Endodermal cell (in vitro differentiated cells): ENCODE data around the gene PPM1E. TPM values are rescaled to one million over a fixed set of nuclear protein-coding genes. Genes with fewer than 3 reads are reported as not detected.

Source experiments
- DNase-seq: peaks from one replicate; pipeline ENCODE4 v3.0.0-alpha.2; 2017
- H3K27ac ChIP-seq: 2 replicates; pipeline ENCODE4 v1.5.1; 2013; ENCODE audit warnings: mild to moderate bottlenecking, low read depth, low read length, moderate library complexity
- H3K27me3 ChIP-seq: 2 replicates; pipeline ENCODE4 v1.6.1; 2013; ENCODE audit warnings: mild to moderate bottlenecking, low read length, moderate library complexity; ENCODE audit not compliant: insufficient read depth, control insufficient read depth, poor library complexity, severe bottlenecking
- H3K36me3 ChIP-seq: 2 replicates; pipeline ENCODE4 v1.7.0; 2013; ENCODE audit warnings: mild to moderate bottlenecking, low read length, moderate library complexity; ENCODE audit not compliant: control insufficient read depth, insufficient read depth
- H3K4me1 ChIP-seq: one replicate; pipeline ENCODE4 v1.7.0; 2013; ENCODE audit warnings: low read length; ENCODE audit not compliant: control insufficient read depth, insufficient read depth
- H3K4me3 ChIP-seq: 2 replicates; pipeline ENCODE4 v1.5.1; 2013; ENCODE audit warnings: mild to moderate bottlenecking, low read length, moderate library complexity
- H3K9ac ChIP-seq: 2 replicates; pipeline ENCODE4 v1.6.1; 2013; ENCODE audit warnings: mild to moderate bottlenecking, low read length, moderate library complexity; ENCODE audit not compliant: poor library complexity, severe bottlenecking; ENCODE audit errors: extremely low read depth
- H3K9me3 ChIP-seq: 2 replicates; pipeline ENCODE4 v1.6.1; 2013; ENCODE audit warnings: mild to moderate bottlenecking, low read length, moderate library complexity; ENCODE audit not compliant: control insufficient read depth
- H3K27ac Mint-ChIP-seq: 2 replicates; pipeline ENCODE4 v1.8.0; 2020; ENCODE audit warnings: mixed read lengths
- H3K27me3 Mint-ChIP-seq: 2 replicates; pipeline ENCODE4 v1.8.0; 2021; ENCODE audit warnings: mild to moderate bottlenecking, mixed read lengths; ENCODE audit not compliant: insufficient read depth
- H3K36me3 Mint-ChIP-seq: 2 replicates; pipeline ENCODE4 v1.8.0; 2020; ENCODE audit warnings: low read depth, mixed read lengths
- H3K4me1 Mint-ChIP-seq: 2 replicates; pipeline ENCODE4 v1.8.0; 2020; ENCODE audit warnings: mixed read lengths
- H3K4me3 Mint-ChIP-seq: 2 replicates; pipeline ENCODE4 v1.8.0; 2020; ENCODE audit warnings: mild to moderate bottlenecking, moderate library complexity, mixed read lengths
- H3K9me3 Mint-ChIP-seq: 2 replicates; pipeline ENCODE4 v1.8.0; 2020; ENCODE audit warnings: mild to moderate bottlenecking, mixed read lengths
- CTCF ChIP-seq: fragments of 200-600 bp; sonication (generic); conservative IDR thresholded peaks from 2 replicates; pipeline ENCODE4 v1.5.0; 2021; ENCODE audit warnings: antibody characterized with exemption, mild to moderate bottlenecking
- WGBS, 2 experiments: methylation state at CpG; one replicate each; pipeline versions ENCODE4 v1.1.5 to v1.1.7; 2013; ENCODE audit warnings: missing lambda C conversion rate in 2 of 2, mixed read lengths in 1 of 2; ENCODE audit not compliant: insufficient coverage in 1 of 2, insufficient read length in 1 of 2; 5-methylcytosine and 5-hydroxymethylcytosine counted together
- total RNA-seq, 2 donors: library from RNA; stranded (reverse); fragmentation: NEBNext Ultra II Directional in 1 of 2; extraction: Animal tissue kit (Norgen Biotek cat#: 25700) in 1 of 2; gene quantifications; 2 replicates in 1 of 2; 3 replicates in 1 of 2; pipeline ENCODE4 v1.2.1, GENCODE V29; 2021

PPM1E gene
- total RNA-seq, 2 donors from 2014 or later: 1.4 to 2.2 TPM

GRCh38 chr17:58889928-58890327 lies 134.3 kb downstream of the PPM1E start:
- no peaks in the 10 kb centered on the region for H3K36me3 ChIP-seq
- 92% methylated on average over 2 of the region's 3 CpGs; no CpG with 5 or more reads in 1 of the 2 experiments for WGBS, 2 experiments
- TF ChIP-seq CTCF: no peak
- H3K27ac ChIP-seq: no peak overlapping the region
- Mint-ChIP-seq H3K9me3 (peaks cover 5% of the 10 kb centered on the region), H3K4me1 (no peaks in the 10 kb centered on the region), H3K36me3 (no peaks in the 10 kb centered on the region), H3K4me3 (no peak overlapping the region), H3K27ac (no peak overlapping the region), H3K27me3 (no peaks in the 10 kb centered on the region)
- no peaks in the 10 kb centered on the region for H3K4me1 ChIP-seq
- no peaks in the 10 kb centered on the region for H3K9me3 ChIP-seq
- H3K4me3 ChIP-seq: no peak overlapping the region
- H3K9ac ChIP-seq: no peak overlapping the region
- no peak for DNase-seq
- H3K27me3 ChIP-seq: no peaks in the 10 kb centered on the region

- Histone ChIP-seq H3K27ac (no peak overlapping the region), H3K36me3 (no peaks in the 10 kb centered on the region), H3K4me1 (no peaks in the 10 kb centered on the region), H3K9ac (no peak overlapping the region), H3K27me3 (no peaks in the 10 kb centered on the region), H3K9me3 (peaks cover 5% of the 10 kb centered on the region), H3K4me3 (no peak overlapping the region)
- no peak for DNase-seq
- Mint-ChIP-seq H3K27me3 (no peaks in the 10 kb centered on the region), H3K9me3 (peaks cover 18% of the 10 kb centered on the region), H3K27ac (no peak overlapping the region), H3K4me1 (no peaks in the 10 kb centered on the region), H3K4me3 (no peak overlapping the region), H3K36me3 (no peaks in the 10 kb centered on the region)
- no peak for TF ChIP-seq CTCF
- 91 to 96% methylated on average over 4 to 5 of the region's 5 CpGs for WGBS, 2 experiments
Observed at GRCh38 chr17:58899191-58899590, 143.5 kb downstream of the PPM1E start.

GRCh38 chr17:58902322-58902721 lies 146.7 kb downstream of the PPM1E start:
- Mint-ChIP-seq H3K9me3 (peaks cover 26% of the 10 kb centered on the region), H3K27me3 (no peaks in the 10 kb centered on the region), H3K4me3 (no peak overlapping the region), H3K36me3 (no peaks in the 10 kb centered on the region), H3K4me1 (no peaks in the 10 kb centered on the region), H3K27ac (no peak overlapping the region)
- Histone ChIP-seq H3K4me1 (no peaks in the 10 kb centered on the region), H3K9ac (no peak overlapping the region), H3K9me3 (peaks cover 11% of the 10 kb centered on the region), H3K4me3 (no peak overlapping the region), H3K36me3 (no peaks in the 10 kb centered on the region), H3K27me3 (no peaks in the 10 kb centered on the region), H3K27ac (no peak overlapping the region)
- no peak for DNase-seq
- TF ChIP-seq CTCF: no peak
- 85% methylated on average over 1 of the region's 1 CpG; no CpG with 5 or more reads in 1 of the 2 experiments for WGBS, 2 experiments
